GM23248 (cell line): ENCODE measurements around the gene TPP1. TPM values are rescaled to one million over a fixed set of nuclear protein-coding genes. Genes with fewer than 3 reads are reported as not detected.

ENCODE experiments used
- DNase-seq: peaks from one replicate; pipeline ENCODE4 v3.0.0-alpha.2; 2015
- H2AFZ ChIP-seq: fragments of 200-600 bp; sonication (generic); 2 replicates; pipeline ENCODE4 v1.6.1; 2016; ENCODE audit warnings: antibody characterized with exemption
- H3F3A ChIP-seq: fragments of 200-600 bp; sonication (generic); 2 replicates; pipeline ENCODE4 v1.6.1; 2016; ENCODE audit warnings: mild to moderate bottlenecking, antibody characterized with exemption, mixed run types; ENCODE audit not compliant: insufficient read depth
- H3K27ac ChIP-seq: fragments of 200-600 bp; sonication (generic); 2 replicates; pipeline ENCODE4 v1.5.1; 2016; ENCODE audit warnings: mild to moderate bottlenecking
- H3K27me3 ChIP-seq: fragments of 200-600 bp; sonication (generic); replicated peaks from 2 replicates; pipeline ENCODE4 v1.6.1; 2016; ENCODE audit warnings: mild to moderate bottlenecking; ENCODE audit not compliant: insufficient read depth
- H3K36me3 ChIP-seq: fragments of 200-600 bp; sonication (generic); 2 replicates; pipeline ENCODE4 v1.6.1; 2016; ENCODE audit warnings: low read depth, mild to moderate bottlenecking
- H3K4me1 ChIP-seq: fragments of 200-600 bp; sonication (generic); 2 replicates; pipeline ENCODE4 v1.6.1; 2016; ENCODE audit warnings: mild to moderate bottlenecking; ENCODE audit not compliant: insufficient read depth
- H3K4me2 ChIP-seq: fragments of 200-600 bp; sonication (generic); one replicate; pipeline ENCODE4 v1.6.1; 2016; ENCODE audit warnings: mild to moderate bottlenecking; ENCODE audit not compliant: unreplicated experiment
- H3K4me3 ChIP-seq: fragments of 200-600 bp; sonication (generic); 2 replicates; pipeline ENCODE4 v1.5.1; 2016; ENCODE audit warnings: mild to moderate bottlenecking
- H3K79me2 ChIP-seq: fragments of 200-600 bp; sonication (generic); 2 replicates; pipeline ENCODE4 v1.6.1; 2016; ENCODE audit warnings: mild to moderate bottlenecking; ENCODE audit not compliant: insufficient read depth
- H3K9ac ChIP-seq: fragments of 200-600 bp; sonication (generic); 2 replicates; pipeline ENCODE4 v1.6.1; 2016; ENCODE audit warnings: mild to moderate bottlenecking
- H3K9me2 ChIP-seq: fragments of 200-600 bp; sonication (generic); 2 replicates; pipeline ENCODE4 v1.6.1; 2016; ENCODE audit warnings: mixed run types, mild to moderate bottlenecking, moderate library complexity; ENCODE audit not compliant: insufficient read depth
- H3K9me3 ChIP-seq: fragments of 200-600 bp; sonication (generic); one replicate; pipeline ENCODE4 v1.6.1; 2017; ENCODE audit warnings: low read depth
- H4K20me1 ChIP-seq: fragments of 200-600 bp; sonication (generic); 2 replicates; pipeline ENCODE4 v1.6.0; 2016; ENCODE audit not compliant: insufficient read depth
- EZH2 ChIP-seq: fragments of 200-600 bp; sonication (generic); IDR thresholded peaks from 2 replicates; pipeline ENCODE4 v1.6.1; 2018; ENCODE audit warnings: antibody characterized with exemption, mild to moderate bottlenecking; ENCODE audit not compliant: insufficient read depth, poor library complexity, severe bottlenecking
- EZH2phosphoT487 ChIP-seq: fragments of 200-600 bp; sonication (generic); IDR thresholded peaks from 2 replicates; pipeline ENCODE4 v1.6.1; 2018; ENCODE audit warnings: antibody characterized with exemption, moderate library complexity, mild to moderate bottlenecking, low read depth; ENCODE audit not compliant: insufficient read depth
- WGBS, 2 experiments: methylation state at CpG; one replicate each; pipeline ENCODE4 v1.1.6; 2015 to 2017; ENCODE audit warnings: low lambda C conversion rate in 2 of 2, low coverage in 1 of 2; ENCODE audit errors: missing lambda C conversion rate in 2 of 2; 5-methylcytosine and 5-hydroxymethylcytosine counted together
- in situ Hi-C: fragments of 300-500 bp; cut with MboI; formaldehyde crosslinking; loops from 2 replicates; pipeline ENCODE4 v1.15.0; 2020
- polyA plus RNA-seq: library from polyadenylated mRNA; unstranded; fragments of >200 nt; fragmentation: Nextera tagmentation; extraction: Ambion mirVana; gene quantifications from 2 replicates; pipeline ENCODE4 v1.2.1, GENCODE V29; 2016
- total RNA-seq: library from RNA; depleted of rRNA; stranded (reverse); fragments of >200 nt; shearing (Covaris generic); gene quantifications from 2 replicates; pipeline ENCODE4 v1.2.3, GENCODE V29; 2014

TPP1 gene
- total and polyA plus RNA-seq, 2 experiments from 2014 or later: 37.6 to 66.3 TPM

DNA sequence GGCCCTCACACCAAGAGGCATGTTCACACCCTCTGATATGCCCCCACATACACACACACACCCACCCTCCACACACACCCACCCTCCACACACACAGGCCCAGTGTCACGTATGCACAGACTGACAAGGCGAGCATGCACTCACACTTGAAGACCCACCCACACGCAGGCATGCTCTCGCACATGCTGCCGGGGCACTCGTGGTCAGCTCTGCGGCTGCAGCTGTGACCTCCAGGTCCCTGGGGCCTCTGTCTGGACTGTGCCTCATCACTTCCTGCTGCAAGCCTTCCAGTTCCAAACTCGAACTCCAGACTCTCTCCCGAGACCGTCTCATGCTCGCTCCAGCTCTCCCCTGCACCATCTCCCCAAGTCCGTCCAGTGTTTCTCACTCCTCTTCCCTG, 26.8 kb upstream of the TPP1 start:
- no peak for TF ChIP-seq EZH2
- TF ChIP-seq EZH2phosphoT487: no peak
- Histone ChIP-seq H3K27ac (peak overlapping the region; percentile 39; the same call in 1 of the 2 replicates), H3K4me3 (peak overlapping the region; percentile 50), H3K27me3 (no peaks in the 10 kb centered on the region), H3K4me1 (peaks cover 23% of the 10 kb centered on the region), H2AFZ (peak overlapping the region; percentile 76), H3K4me2 (peak overlapping the region; percentile 66), H3F3A (peaks cover 18% of the 10 kb centered on the region; the same call in 1 of the 2 replicates), H3K79me2 (no peaks in the 10 kb centered on the region), H3K9me3 (no peaks in the 10 kb centered on the region), H3K36me3 (no peaks in the 10 kb centered on the region), H4K20me1 (no peaks in the 10 kb centered on the region), H3K9me2 (no peaks in the 10 kb centered on the region), H3K9ac (peak overlapping the region; percentile 31; the same call in 1 of the 2 replicates)
- DNase-seq: peak; percentile 86
- WGBS, 2 experiments: 4 to 7% methylated on average over 12 of the region's 12 CpGs
- in situ Hi-C loops: no loop called here

DNA sequence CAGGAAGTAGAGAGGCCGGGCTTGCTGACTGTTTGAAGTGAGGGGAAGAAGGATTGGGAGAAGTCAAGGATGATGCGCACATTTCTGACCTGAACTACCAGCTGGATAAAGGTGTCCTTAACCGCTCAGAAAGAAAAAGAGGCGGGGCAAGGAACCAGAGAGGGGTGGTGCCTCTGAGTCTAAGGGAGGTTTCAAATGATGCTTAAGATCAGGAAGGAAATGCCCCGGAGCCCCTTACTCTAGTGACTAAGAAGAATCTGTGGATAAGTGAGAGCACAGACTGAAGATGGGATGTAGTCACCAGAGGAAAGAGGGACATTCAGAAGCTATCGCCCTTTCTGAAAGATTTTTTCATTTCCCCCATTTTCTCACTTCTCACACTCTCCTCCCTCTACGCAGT, 23.7 kb upstream of the TPP1 start:
- H3K36me3 ChIP-seq: no peaks in the 10 kb centered on the region
- no peak for DNase-seq
- no peak overlapping the region for H2AFZ ChIP-seq
- no peak for TF ChIP-seq EZH2phosphoT487
- TF ChIP-seq EZH2: no peak
- H3K27me3 ChIP-seq: no peaks in the 10 kb centered on the region
- no peaks in the 10 kb centered on the region for H3K79me2 ChIP-seq
- H4K20me1 ChIP-seq: no peaks in the 10 kb centered on the region
- no peak overlapping the region for H3K27ac ChIP-seq
- H3K9ac ChIP-seq: no peak overlapping the region
- H3K4me2 ChIP-seq: no peak overlapping the region
- H3K4me3 ChIP-seq: no peak overlapping the region
- WGBS, 2 experiments: 92 to 98% methylated on average over 7 of the region's 7 CpGs
- in situ Hi-C loops: no loop called here
- peaks cover 30% of the 10 kb centered on the region for H3K4me1 ChIP-seq
- no peaks in the 10 kb centered on the region for H3K9me2 ChIP-seq
- peaks cover 23% of the 10 kb centered on the region for H3F3A ChIP-seq
- H3K9me3 ChIP-seq: no peaks in the 10 kb centered on the region

DNA sequence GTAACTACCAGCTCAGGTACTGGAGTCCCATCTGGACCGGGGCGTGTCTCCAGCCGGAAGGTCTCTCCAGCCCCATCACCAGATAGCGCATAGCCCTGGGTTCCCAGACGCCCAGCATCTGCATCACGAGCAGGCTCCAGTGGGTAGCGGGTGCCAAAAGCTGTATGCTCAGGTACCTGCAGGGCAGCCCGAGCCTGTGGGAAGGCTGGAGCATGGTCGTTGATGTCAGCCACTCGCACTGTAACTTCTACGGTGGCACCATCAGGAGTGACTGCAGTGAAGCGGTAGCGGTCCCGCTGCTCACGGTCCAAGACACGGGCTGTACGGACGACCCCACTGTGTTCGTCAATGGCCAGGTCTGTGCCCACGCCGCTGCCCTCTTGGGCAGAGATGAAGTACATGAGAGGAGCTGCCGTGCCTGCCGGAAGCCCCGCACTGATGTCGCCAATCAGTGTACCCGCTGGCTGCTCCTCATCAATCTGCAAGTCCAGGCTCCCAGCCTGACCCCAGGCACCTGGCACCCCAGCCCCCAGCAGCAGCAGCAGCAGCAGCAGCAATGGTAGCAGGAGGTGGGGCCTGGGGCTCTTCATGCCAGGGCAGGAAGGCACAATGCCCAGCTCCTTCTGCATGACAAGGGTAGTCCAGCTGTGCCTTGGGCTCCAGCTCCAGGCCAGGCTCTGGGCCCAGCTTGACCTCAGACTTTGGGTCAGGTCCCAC, 21.9 kb upstream of the TPP1 start:
- Histone ChIP-seq H3K9ac (no peak overlapping the region), H3K4me2 (no peak overlapping the region), H3K27ac (no peak overlapping the region), H2AFZ (no peak overlapping the region), H3F3A (peaks cover 23% of the 10 kb centered on the region), H3K36me3 (no peaks in the 10 kb centered on the region), H3K9me2 (no peaks in the 10 kb centered on the region), H3K4me3 (no peak overlapping the region), H3K9me3 (no peaks in the 10 kb centered on the region), H4K20me1 (no peaks in the 10 kb centered on the region), H3K4me1 (peaks cover 20% of the 10 kb centered on the region), H3K79me2 (no peaks in the 10 kb centered on the region), H3K27me3 (no peaks in the 10 kb centered on the region)
- TF ChIP-seq EZH2phosphoT487 (no peak), EZH2 (no peak)
- in situ Hi-C loops: no loop called here
- no peak for DNase-seq
- WGBS, 2 experiments: 92 to 93% methylated on average over 25 to 26 of the region's 26 CpGs

GRCh38 chr11:6640036-6640984, 21.1 kb upstream of the TPP1 start:
- Histone ChIP-seq H3K36me3 (no peaks in the 10 kb centered on the region), H3F3A (peaks cover 20% of the 10 kb centered on the region), H3K79me2 (no peaks in the 10 kb centered on the region), H3K9me3 (no peaks in the 10 kb centered on the region), H3K27me3 (no peaks in the 10 kb centered on the region), H3K27ac (no peak overlapping the region), H3K4me2 (no peak overlapping the region), H4K20me1 (no peaks in the 10 kb centered on the region), H3K4me1 (peaks cover 17% of the 10 kb centered on the region), H2AFZ (no peak overlapping the region), H3K9ac (no peak overlapping the region), H3K9me2 (no peaks in the 10 kb centered on the region), H3K4me3 (no peak overlapping the region)
- 91 to 93% methylated on average over 35 to 36 of the region's 36 CpGs for WGBS, 2 experiments
- no peak for DNase-seq
- TF ChIP-seq EZH2 (no peak), EZH2phosphoT487 (no peak)
- in situ Hi-C loops: no loop called here
